IPS DF 4.7 (cell line): ENCODE results near the gene DYRK1A.
"Not testable (repeated sequence)": the region's sequence is repeated elsewhere in the genome, so short reads cannot be mapped to it uniquely, and the experiment has no call there.

Experiments
- DNase-seq: peaks from one replicate; pipeline ENCODE4 v3.0.0-alpha.2; 2013; ENCODE audit warnings: low spot score; ENCODE audit errors: extremely low read depth

Gene DYRK1A

GRCh38 chr21:37483776-37484175 lies 117.2 kb downstream of the DYRK1A start:
- no peak for DNase-seq

- DNase-seq: no peak
Observed at GRCh38 chr21:37484535-37485474, 118.2 kb downstream of the DYRK1A start.

DNA sequence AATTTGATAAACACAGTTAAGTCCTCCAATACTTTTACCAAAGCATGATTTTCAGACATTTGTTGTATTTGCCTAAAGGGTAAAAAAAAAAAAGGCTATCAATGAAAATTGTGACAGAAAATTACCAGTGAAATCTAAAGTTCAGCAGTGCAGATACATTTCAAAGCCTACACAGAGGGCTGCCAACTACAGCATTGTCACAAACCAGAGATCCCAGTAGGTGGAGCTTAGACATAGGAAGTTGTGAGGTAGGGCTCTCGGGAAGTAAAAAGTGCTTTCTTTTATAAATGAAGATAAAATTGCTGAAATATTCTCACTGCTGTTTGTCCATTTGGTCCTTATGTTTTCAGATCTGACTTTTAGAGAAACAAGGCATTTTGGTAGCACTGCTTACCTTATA lies 123.0 kb downstream of the DYRK1A start:
- DNase-seq: no peak

DNA sequence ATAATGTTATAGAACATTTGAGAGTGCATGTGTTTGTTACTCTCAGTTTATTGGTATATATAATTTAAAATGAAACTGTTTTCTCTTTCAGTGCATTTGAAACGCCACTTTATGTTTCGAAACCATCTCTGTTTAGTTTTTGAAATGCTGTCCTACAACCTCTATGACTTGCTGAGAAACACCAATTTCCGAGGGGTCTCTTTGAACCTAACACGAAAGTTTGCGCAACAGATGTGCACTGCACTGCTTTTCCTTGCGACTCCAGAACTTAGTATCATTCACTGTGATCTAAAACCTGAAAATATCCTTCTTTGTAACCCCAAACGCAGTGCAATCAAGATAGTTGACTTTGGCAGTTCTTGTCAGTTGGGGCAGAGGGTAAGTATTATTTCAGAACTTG lies 123.5 kb downstream of the DYRK1A start:
- no peak for DNase-seq

DNA sequence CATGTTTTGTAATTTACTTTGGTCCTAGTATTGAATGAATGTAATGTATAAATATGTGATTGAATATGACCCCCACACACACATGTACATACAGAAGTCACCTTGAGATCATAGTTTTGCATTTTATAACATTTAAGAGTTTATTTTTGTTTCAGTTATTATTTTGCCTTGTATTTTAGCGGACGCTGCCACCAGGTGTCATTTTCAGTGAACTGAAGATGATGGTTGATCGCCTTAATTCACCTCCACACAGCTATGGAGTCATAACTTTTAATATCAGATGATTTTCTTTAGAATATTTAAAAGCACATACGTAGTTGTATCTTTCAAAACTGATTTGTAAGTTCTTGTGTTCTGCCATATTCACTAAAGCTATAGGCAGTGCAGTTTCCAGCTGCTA lies 130.4 kb downstream of the DYRK1A start:
- DNase-seq: no peak

- no peak for DNase-seq
Observed at GRCh38 chr21:37498664-37499063, 132.1 kb downstream of the DYRK1A start.

DNA sequence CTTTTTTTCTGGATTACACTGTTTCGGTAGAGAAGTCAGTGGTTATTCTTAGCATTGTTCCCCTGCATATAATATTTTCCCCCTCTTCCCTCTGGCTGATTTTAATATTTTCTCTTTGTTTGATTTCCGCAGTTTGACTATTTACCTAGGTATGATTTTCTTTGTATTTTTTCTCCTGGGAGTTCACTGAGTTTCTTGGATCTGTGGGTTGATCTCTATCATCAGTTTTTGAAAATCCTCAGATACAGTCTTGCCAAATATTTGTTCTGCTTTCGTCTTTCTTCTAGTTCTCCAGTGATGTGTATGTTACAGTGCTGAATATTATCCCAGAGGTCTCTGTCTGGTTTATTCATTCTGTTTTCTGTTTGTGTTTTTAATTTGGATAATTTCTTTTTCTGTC lies 136.4 kb downstream of the DYRK1A start:
- no peak for DNase-seq

GRCh38 chr21:37503848-37504467 lies 137.4 kb downstream of the DYRK1A start:
- DNase-seq: no peak

DNA sequence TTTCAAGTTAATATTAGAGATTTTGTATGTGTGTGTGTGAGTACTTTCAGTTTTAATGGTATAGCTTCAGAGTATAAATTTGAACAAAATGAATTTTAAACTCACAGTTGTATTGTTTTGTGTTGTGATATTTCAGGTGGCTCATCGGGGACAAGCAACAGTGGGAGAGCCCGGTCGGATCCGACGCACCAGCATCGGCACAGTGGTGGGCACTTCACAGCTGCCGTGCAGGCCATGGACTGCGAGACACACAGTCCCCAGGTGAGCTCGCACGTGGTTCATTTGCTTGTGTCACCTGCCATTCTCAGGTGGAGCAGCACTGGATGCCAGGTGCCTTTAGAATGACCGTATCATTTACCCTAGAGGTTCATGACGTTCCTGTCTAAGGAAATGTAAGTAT lies 139.4 kb downstream of the DYRK1A start:
- no peak for DNase-seq

DNA sequence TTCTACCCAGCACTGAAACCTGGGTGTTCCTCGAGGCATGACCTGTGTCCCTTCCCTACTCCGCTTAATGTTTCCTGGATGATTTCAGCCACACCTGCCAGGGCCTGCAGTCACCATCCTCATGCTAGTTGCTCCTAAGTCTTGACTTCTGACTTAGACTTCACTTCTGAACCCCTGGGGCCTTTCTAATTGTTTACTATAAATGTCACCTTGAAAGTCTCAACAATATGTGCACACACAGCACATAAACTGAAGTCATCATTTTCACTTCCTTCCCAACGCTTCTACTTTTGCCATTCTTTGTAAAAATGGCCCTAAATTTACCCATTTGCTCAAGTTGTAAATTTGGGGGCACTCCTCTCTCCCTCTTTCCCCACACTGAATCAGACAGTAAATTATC lies 141.1 kb downstream of the DYRK1A start:
- DNase-seq: no peak

DNA sequence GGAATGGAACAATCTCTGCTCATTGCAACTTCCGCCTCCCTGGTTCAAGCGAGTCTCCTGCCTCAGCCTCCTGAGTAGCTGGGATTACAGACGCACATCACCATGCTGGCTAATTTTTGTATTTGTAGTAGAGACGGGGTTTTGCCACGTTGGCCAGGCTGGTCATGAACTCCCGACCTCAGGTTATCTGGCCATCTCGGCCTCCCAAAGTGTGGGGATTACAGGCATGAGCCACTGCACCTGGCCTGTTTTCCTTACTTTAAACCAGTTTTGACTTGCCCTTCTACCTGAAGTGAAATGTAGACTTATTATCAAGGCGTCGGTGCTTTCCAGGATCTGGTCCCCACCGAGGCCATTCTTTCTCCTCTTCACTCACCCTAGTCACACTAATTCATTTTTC lies 141.8 kb downstream of the DYRK1A start:
- no peak for DNase-seq

DNA sequence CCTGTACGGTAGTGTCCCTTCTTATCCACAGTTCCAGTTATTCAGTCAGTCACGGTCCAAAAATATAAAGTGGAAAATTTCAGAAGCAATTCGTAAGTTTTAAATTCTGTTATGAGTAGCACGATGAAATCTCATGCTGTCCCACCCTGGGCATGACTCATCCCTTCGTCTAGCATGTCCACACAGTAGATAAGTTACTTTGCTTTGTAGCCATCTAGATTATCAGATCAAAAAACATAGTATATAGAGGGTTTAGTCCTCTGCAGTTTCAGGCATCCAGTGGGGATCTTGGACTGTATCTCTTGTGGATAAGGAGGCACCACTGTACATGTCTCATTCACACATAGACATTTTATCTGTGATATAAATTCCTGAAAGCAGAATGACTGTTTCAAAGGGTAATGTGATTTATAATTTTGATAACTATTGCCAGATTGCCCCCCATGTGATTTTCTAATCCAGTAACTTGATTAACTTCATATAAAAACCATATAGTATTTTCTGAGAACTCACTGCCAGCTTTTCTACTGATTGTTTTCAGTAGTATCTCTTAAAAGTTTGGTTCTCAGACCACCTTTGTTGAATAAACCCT lies 143.3 kb downstream of the DYRK1A start:
- no peak for DNase-seq

- no peak for DNase-seq
Observed at GRCh38 chr21:37511848-37512247, 145.3 kb downstream of the DYRK1A start.

- DNase-seq: no peak
Observed at GRCh38 chr21:37513383-37513782, 146.8 kb downstream of the DYRK1A start.

DNA sequence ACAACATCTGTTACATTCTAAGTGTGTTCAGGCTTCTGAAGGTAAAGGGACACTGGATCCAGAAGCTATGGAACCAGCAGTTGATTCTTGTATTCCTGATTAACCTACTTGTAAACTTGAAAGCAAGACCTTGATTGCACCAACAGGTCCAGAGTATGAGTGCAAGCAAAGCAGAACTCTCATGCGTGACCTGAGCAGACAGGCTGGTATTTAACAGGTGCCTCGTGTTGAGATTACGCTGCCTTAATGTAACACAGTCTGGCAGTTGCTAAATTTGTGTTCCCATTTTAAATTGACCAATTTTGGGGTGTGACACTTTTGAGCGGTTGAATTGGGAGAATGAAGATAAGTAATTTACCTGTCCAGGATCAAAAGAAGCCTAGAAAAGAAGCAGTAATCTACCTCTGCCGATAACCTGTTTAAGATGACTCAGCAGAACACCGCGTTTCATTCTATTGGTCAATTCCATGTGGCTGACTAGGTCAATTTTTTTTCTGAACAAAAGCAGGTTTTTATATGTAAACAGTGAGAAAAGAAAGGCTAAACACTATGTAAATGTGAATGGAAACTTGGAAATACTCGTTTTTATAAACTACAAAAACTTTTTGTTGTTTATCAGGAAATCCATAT lies 147.6 kb downstream of the DYRK1A start:
- no peak for DNase-seq

DNA sequence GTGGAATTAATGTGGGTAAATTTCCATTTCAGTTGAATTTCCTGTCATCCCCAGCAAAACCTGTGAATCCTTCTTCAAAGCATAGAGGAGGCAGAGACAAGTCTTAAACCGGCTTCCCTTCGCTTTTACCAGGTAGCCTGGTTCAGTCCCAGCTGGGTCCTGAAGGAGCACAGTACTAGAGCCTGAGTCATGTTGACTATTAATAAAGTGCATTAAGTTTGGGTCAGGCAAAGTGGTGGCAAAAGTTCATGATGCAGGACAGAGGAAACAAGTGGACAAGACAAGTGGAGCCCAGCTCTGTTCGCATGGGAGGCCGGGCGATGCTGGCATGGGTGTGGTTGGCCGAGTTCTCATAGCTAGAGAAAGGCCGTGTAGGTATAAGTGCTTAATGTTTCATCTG lies 150.4 kb downstream of the DYRK1A start:
- DNase-seq: no peak

- no peak for DNase-seq
Observed at GRCh38 chr21:37520801-37521200, 154.2 kb downstream of the DYRK1A start.

GRCh38 chr21:37521658-37522057 lies 155.1 kb downstream of the DYRK1A start:
- no peak for DNase-seq

DNA sequence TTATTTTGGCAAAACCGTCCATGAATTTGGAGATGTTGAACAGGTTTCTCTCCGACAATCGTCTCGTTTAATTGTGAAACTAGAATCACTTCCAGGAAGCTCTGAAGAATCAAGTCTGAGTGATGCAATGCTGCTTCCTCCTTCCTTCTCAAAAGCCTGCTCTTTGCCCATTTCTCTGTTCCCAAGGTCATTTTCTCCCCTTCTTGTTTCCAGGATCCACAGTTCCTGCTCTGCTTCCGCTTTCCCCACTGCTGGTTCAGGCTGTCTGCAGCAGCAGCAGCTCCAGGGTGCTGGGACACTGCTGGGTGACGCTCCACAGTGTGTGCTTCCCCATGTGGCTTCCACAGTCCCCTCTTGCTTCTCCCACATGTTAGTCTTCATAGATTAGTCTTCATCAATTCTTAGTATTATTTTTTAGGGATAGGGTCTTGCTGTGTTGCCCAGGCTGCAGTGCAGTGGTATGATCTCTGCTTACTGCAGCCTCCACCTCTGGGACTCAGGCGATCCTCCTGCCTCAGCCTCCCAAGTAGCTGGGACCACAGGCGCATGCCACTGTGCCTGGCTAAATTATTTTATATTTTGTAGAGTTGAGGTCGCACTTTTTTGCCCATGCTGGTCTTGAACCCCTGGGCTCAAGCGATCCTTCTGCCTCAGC lies 156.2 kb downstream of the DYRK1A start:
- DNase-seq: no peak

DNA sequence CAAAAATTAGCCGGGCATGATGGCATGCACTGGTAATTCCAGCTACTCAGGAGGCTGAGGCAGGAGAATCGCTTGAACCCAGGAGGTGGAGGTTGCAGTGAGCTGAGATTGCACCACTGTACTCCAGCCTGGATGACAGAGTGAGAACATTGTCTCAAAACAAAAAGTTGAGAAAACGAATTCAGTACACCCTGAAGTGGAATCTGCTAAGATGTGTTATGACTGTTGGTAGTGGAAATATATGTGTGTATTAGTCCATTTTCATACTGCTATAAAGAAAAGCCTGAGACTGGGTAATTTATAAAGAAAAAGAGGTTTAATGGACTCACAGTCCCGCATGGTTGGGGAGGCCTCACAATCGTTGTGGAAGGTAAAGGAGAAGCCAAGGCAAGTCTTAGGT lies 158.4 kb downstream of the DYRK1A start:
- DNase-seq: not testable (repeated sequence)

GRCh38 chr21:37525810-37526209 lies 159.2 kb downstream of the DYRK1A start:
- DNase-seq: no peak
